HepG2 (cell line): ENCODE data around the gene OTUD7B. TPM values are rescaled to one million over a fixed set of nuclear protein-coding genes. Genes with fewer than 3 reads are reported as not detected.

Source experiments
- AKNA ChIP-seq: sonication (generic); formaldehyde crosslinking; IDR thresholded peaks from 2 replicates; pipeline ENCODE4 v1.4.0; 2020; ENCODE audit warnings: missing genetic modification reagents, borderline replicate concordance
- BRF2 ChIP-seq: sonication (generic); formaldehyde crosslinking; IDR thresholded peaks from 2 replicates; pipeline ENCODE4 v1.8.1; 2022; ENCODE audit warnings: mild to moderate bottlenecking, missing genetic modification reagents
- CENPBD1 ChIP-seq: sonication (generic); formaldehyde crosslinking; IDR thresholded peaks from 2 replicates; pipeline ENCODE4 v1.8.0; 2022; ENCODE audit warnings: missing genetic modification reagents, low read depth, mild to moderate bottlenecking, borderline replicate concordance
- HDAC6 ChIP-seq: fragments of 200-600 bp; sonication (generic); IDR thresholded peaks from 2 replicates; pipeline ENCODE4 v1.7.0; 2017; ENCODE audit warnings: mild to moderate bottlenecking, antibody characterized with exemption, low read length, low read depth
- HOXD1 ChIP-seq: sonication (generic); formaldehyde crosslinking; IDR thresholded peaks from 2 replicates; pipeline ENCODE4 v1.5.0; 2020; ENCODE audit warnings: missing genetic modification reagents
- IKZF5 ChIP-seq: IDR thresholded peaks from 2 replicates; pipeline ENCODE4 v1.6.1; 2018; ENCODE audit warnings: missing genetic modification reagents, mild to moderate bottlenecking, missing compliant biosample characterization
- KLF15 ChIP-seq: sonication (generic); formaldehyde crosslinking; IDR thresholded peaks from 2 replicates; pipeline ENCODE4 v1.8.1; 2023; ENCODE audit warnings: borderline replicate concordance, mild to moderate bottlenecking, inconsistent platforms, missing genetic modification reagents, mixed read lengths
- NCOA1 ChIP-seq: sonication (generic); formaldehyde crosslinking; IDR thresholded peaks from 2 replicates; pipeline ENCODE4 v1.9.0; 2021; ENCODE audit warnings: missing genetic modification reagents
- TOPORS ChIP-seq: sonication (generic); formaldehyde crosslinking; IDR thresholded peaks from 2 replicates; pipeline ENCODE4 v1.8.0; 2023; ENCODE audit warnings: mild to moderate bottlenecking, missing genetic modification reagents
- ZKSCAN5 ChIP-seq: sonication (generic); formaldehyde crosslinking; IDR thresholded peaks from 2 replicates; pipeline ENCODE4 v1.5.1; 2020; ENCODE audit warnings: mild to moderate bottlenecking, missing genetic modification reagents
- ZNF407 ChIP-seq: sonication (generic); formaldehyde crosslinking; IDR thresholded peaks from one replicate; pipeline ENCODE4 v1.5.1; 2020; ENCODE audit warnings: mild to moderate bottlenecking, missing genetic modification reagents; ENCODE audit errors: not compliant biosample characterization
- ZSCAN9 ChIP-seq: IDR thresholded peaks from 2 replicates; pipeline ENCODE4 v1.6.1; 2016; ENCODE audit warnings: borderline replicate concordance
- polyA plus RNA-seq, 8 experiments: library from polyadenylated mRNA; depleted of rRNA in 3 of 8; stranded (reverse) in 7 of 8; unstranded in 1 of 8; fragments of >200 nt; fragmentation: Illumina TruSeq in 4 of 8; extraction: Trizol in 4 of 8; gene quantifications; 2 replicates each; pipeline versions ENCODE4 v1.2.1 to v1.2.3, GENCODE V29; 2011 to 2016; ENCODE audit warnings: low read depth in 4 of 8, missing spikeins in 1 of 8, mixed read lengths in 1 of 8; ENCODE audit not compliant: insufficient read depth in 1 of 8
- total RNA-seq, 5 experiments: library from RNA; depleted of rRNA; stranded (reverse); fragments of >200 nt; fragmentation: Illumina TruSeq; extraction: Trizol; gene quantifications; 2 replicates each; pipeline ENCODE4 v1.2.3, GENCODE V29; 2016; ENCODE audit warnings: low read depth in 1 of 5

OTUD7B gene
- total and polyA plus RNA-seq, 2 of the 13 experiments (the other 11 are each of a cell fraction or from before 2014, with no cell fraction given), result 5.1 to 11.2 TPM

- TF ChIP-seq HDAC6, result no peak
- 0 out of 2 replicates have a peak, but pooled peaks have one; percentile 29 for TF ChIP-seq BRF2 (CRISPR knock-in tag)
- no peak for TF ChIP-seq KLF15 (CRISPR knock-in tag)
- TF ChIP-seq TOPORS (CRISPR knock-in tag), result no peak; the same call in 1 of the 2 replicates
- no peak for TF ChIP-seq AKNA
- TF ChIP-seq IKZF5, result peak; percentile 13; the same call in 1 of the 2 replicates
- TF ChIP-seq ZNF407, result no peak
- no peak for TF ChIP-seq HOXD1
- TF ChIP-seq ZKSCAN5, result no peak
- no peak for TF ChIP-seq CENPBD1 (CRISPR knock-in tag)
- no peak for TF ChIP-seq ZSCAN9 (CRISPR knock-in tag)
- TF ChIP-seq NCOA1 (CRISPR knock-in tag), result no peak
Measured at GRCh38 chr1:149888247-149888998, 122.1 kb downstream of the OTUD7B start (continued).
